Measurements from ENCODE around the gene PRR5L. TPM values are rescaled to one million over a fixed set of nuclear protein-coding genes. Genes with fewer than 3 reads are reported as not detected.

PRR5L gene
- total RNA-seq, 1 donor = 19.5 TPM

- no peaks in the 10 kb centered on the region for H3K9me3 ChIP-seq (ENCODE audit: low read depth, low read length)
- peaks cover 19% of the 10 kb centered on the region for H3K4me1 ChIP-seq (ENCODE audit: insufficient read depth, low read length)
- peaks cover 19% of the 10 kb centered on the region for H3K27me3 ChIP-seq (ENCODE audit: insufficient read depth, low read length)
- no peak overlapping the region for H3K4me3 ChIP-seq (ENCODE audit: low read length)
Measured at GRCh38 chr11:36371181-36371580, 75.1 kb downstream of the PRR5L start.

DNA sequence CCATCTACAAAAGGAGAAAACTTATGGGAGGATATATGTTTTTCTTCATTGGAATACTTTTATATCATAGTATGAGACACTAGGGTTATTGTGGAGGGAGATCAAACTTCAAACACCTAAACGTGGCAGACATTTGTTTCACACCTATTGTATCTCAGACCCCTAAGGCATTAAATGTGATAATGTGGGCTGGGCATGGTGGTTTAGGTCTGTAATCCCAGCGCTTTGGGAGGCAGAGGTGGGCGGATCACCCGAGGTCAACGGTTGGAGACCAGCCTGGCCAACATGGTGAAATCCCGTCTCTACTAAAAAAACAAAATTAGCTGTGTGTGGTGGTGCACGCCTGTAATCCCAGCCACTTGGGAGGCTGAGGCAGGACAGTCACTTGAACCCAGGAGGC is 75.5 kb downstream of the PRR5L start:
- Histone ChIP-seq H3K27me3 (ENCODE audit: insufficient read depth, low read length) (peaks cover 19% of the 10 kb centered on the region), H3K4me3 (ENCODE audit: low read length) (no peak overlapping the region), H3K9me3 (ENCODE audit: low read depth, low read length) (no peaks in the 10 kb centered on the region), H3K4me1 (ENCODE audit: insufficient read depth, low read length) (peaks cover 22% of the 10 kb centered on the region)

DNA sequence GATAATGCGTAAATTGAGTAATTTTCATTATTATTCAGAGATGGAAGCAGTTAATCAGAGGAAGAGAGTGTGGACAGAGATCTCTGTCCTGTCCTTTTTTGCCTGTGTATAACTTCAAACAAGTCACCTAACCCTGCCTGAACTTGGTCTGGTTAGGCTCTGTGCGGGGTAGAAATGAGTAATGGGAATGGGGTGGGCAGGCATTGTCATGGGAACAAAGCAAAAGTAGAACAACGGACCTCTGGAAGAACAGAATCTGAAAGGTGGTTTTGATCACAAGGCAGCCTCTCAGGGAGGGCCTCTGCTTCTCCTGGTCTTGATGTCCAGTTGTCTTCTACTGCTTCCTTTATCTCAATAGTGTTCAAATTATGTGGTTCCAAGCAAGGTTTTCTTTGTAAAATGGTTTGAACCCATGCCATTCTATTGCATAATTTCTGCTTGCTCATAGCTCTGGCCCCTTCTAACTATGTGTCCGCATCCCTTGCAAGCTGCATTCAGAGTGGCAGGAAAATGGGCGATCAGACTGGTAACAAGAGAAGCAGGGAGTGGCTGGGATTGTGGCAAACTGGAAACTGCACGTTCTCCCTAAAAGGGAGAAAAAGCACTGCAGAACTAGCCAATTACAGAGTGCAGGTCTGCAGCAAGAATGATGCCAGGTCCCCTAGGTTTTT is 76.1 kb downstream of the PRR5L start:
- H3K9me3 ChIP-seq (ENCODE audit: low read depth, low read length) = no peaks in the 10 kb centered on the region
- H3K4me3 ChIP-seq (ENCODE audit: low read length) = no peak overlapping the region
- peaks cover 23% of the 10 kb centered on the region for H3K27me3 ChIP-seq (ENCODE audit: insufficient read depth, low read length)
- H3K4me1 ChIP-seq (ENCODE audit: insufficient read depth, low read length) = peaks cover 28% of the 10 kb centered on the region

DNA sequence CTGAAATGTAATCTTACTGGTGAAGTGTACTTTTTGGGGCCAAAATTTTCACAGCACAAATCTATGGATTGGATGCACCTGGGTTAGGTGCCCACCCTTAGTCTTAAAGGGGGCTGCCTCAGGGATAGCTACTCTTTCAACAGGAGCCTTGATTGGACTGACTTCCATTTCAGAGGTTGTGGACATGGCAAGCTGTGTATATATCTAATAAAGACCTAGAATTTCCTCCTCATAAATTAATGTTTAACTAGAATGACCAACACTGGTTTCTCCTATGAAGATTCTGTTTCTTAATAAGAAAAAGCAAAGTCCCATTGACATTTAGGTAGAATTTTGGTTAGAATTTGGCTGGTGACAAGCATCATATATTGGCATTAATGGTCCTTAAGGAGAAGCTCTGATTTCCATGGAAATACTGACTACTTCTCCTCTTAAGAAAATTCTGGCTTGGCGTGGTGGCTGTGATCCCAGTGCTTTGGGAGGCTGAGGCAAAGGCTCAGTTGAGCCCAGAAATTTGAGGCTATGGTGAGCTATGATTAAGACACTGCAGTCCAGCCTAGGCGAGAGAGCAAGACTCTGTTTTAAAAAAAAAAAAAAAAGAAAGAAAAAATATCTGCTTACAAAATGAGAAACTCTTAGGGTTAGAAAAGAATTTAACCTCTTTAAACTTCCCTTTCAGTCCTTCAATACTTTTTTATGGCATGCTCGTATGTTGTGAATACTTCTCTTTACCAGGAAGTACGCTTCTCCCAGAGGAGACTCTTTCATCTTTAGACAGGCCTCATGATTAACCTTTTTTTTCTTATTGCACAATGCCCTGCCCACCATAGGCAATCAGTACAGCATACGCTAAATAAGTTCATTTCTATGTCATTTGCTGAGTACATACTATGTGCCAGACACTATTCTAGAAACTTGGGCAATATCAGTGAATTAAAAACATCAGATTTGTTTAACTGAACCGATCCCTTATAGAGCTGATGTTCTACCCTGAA is 77.2 kb downstream of the PRR5L start:
- Histone ChIP-seq H3K4me1 (ENCODE audit: insufficient read depth, low read length) (peaks cover 39% of the 10 kb centered on the region), H3K4me3 (ENCODE audit: low read length) (no peak overlapping the region), H3K27me3 (ENCODE audit: insufficient read depth, low read length) (peaks cover 23% of the 10 kb centered on the region), H3K9me3 (ENCODE audit: low read depth, low read length) (no peaks in the 10 kb centered on the region)

GRCh38 chr11:36374726-36375125 is 78.6 kb downstream of the PRR5L start:
- no peaks in the 10 kb centered on the region for H3K9me3 ChIP-seq (ENCODE audit: low read depth, low read length)
- H3K4me1 ChIP-seq (ENCODE audit: insufficient read depth, low read length) = peaks cover 41% of the 10 kb centered on the region
- H3K4me3 ChIP-seq (ENCODE audit: low read length) = no peak overlapping the region
- H3K27me3 ChIP-seq (ENCODE audit: insufficient read depth, low read length) = peaks cover 23% of the 10 kb centered on the region

DNA sequence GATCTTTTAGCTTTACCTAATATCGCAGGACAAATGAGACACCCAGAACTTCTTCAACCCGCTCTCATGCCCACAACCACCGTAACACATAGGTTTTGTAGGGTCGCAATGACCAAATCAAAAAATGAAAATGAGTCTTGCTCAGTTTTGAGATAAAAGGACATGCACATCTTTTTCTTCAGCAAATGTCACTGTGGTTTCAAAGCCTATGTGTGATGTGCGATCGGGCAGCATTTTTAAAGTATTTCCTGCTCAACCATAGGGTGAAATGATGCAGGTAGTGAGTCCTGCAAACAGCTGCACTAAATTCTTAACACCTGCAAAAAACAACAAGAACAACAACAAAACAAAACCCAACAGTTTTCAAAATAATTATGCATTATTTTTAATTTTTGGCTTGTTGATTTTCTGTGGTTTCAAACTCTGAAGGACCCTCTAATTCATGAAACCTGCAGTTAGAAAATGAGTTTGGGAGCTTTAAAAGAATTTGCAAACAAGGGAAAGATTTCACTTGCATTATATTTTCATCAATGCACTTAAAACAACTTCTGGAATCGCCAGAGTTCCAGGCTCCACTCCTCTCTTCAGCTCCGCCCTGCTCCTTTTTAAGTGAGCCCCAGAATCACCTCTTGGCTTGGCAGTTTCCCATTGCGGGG is 79.4 kb downstream of the PRR5L start:
- Histone ChIP-seq H3K27me3 (ENCODE audit: insufficient read depth, low read length) (peaks cover 23% of the 10 kb centered on the region), H3K4me1 (ENCODE audit: insufficient read depth, low read length) (peaks cover 49% of the 10 kb centered on the region), H3K4me3 (ENCODE audit: low read length) (peak overlapping the region; percentile 63), H3K9me3 (ENCODE audit: low read depth, low read length) (no peaks in the 10 kb centered on the region)

GRCh38 chr11:36376009-36376887 is 80.2 kb downstream of the PRR5L start:
- peaks cover 56% of the 10 kb centered on the region for H3K4me1 ChIP-seq (ENCODE audit: insufficient read depth, low read length)
- peak overlapping the region; percentile 63 for H3K4me3 ChIP-seq (ENCODE audit: low read length)

DNA sequence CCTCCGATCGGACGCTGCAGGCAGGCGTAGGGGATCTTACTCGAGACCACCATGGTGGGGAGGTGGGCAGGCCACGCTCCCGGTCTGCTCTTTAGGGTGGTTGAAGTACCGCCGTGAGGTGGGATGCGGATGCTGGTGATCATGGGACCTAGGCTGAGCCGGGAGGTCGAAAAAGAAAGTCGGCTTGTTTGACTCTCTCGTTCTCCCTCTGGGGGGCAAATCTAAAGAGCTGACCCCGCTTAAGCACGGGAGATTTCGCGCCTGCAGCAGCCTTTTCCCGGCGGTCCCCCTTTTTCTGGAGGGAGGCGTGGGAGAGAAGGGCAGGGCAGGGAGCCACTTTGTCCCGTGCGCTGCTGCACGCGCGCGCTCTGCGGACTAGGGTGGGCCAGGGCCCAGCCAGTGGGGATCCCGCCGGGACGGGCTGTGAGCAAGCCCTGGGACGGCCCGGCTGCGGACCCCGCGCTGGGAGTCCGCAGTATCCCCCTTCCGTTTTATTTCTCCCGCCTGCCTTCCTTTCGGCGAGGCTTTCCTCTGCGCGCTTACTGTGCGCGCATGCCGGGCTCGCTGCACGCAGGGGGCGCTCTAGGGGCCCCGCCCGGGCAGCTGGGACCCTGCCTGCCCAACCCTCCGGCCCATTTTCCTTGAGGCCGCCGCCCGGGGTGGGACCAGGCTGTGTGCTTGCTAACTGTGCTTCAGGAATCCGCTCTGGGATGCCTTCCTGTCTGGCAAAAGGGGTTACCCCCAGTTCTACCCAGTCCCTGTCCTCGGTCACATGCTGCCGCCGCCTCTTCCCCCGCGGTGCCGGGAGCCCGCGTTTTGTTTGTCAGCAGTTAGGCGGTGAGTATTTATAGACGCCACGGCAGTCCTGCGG is 81.0 kb downstream of the PRR5L start:
- Histone ChIP-seq H3K9me3 (ENCODE audit: low read depth, low read length) (no peaks in the 10 kb centered on the region), H3K27me3 (ENCODE audit: insufficient read depth, low read length) (peaks cover 23% of the 10 kb centered on the region), H3K4me3 (ENCODE audit: low read length) (peak overlapping the region; percentile 63), H3K4me1 (ENCODE audit: insufficient read depth, low read length) (peaks cover 56% of the 10 kb centered on the region)

More at GRCh38 chr11:36376009-36376887, 80.2 kb downstream of the PRR5L start:
- H3K9me3 ChIP-seq (ENCODE audit: low read depth, low read length) = no peaks in the 10 kb centered on the region
- H3K27me3 ChIP-seq (ENCODE audit: insufficient read depth, low read length) = peaks cover 23% of the 10 kb centered on the region

GRCh38 chr11:36377759-36378564 is 81.9 kb downstream of the PRR5L start:
- H3K4me1 ChIP-seq (ENCODE audit: insufficient read depth, low read length) = peaks cover 56% of the 10 kb centered on the region
- peak overlapping the region; percentile 63 for H3K4me3 ChIP-seq (ENCODE audit: low read length)
- peaks cover 23% of the 10 kb centered on the region for H3K27me3 ChIP-seq (ENCODE audit: insufficient read depth, low read length)
- no peaks in the 10 kb centered on the region for H3K9me3 ChIP-seq (ENCODE audit: low read depth, low read length)

DNA sequence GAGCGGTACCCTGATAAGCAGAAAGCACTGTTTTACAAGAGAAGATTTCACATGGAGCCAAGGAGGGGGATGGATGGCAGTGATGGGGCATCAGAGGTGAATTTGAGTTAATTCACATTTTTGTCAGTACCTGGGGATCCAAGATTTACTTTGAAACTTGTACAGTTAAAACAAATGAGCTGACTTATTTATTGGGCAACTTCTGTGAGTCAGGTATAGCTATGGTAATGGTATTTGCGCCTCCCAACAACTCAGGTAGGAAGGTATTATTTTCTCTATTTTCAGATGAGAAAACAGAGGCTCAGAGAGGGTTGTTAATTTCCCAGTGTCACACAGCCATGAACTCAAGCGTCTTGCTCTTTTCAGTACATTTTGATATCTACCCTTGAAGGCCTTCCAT is 83.6 kb downstream of the PRR5L start:
- no peaks in the 10 kb centered on the region for H3K9me3 ChIP-seq (ENCODE audit: low read depth, low read length)
- no peak overlapping the region for H3K4me3 ChIP-seq (ENCODE audit: low read length)
- H3K27me3 ChIP-seq (ENCODE audit: insufficient read depth, low read length) = peaks cover 18% of the 10 kb centered on the region
- H3K4me1 ChIP-seq (ENCODE audit: insufficient read depth, low read length) = peaks cover 52% of the 10 kb centered on the region

DNA sequence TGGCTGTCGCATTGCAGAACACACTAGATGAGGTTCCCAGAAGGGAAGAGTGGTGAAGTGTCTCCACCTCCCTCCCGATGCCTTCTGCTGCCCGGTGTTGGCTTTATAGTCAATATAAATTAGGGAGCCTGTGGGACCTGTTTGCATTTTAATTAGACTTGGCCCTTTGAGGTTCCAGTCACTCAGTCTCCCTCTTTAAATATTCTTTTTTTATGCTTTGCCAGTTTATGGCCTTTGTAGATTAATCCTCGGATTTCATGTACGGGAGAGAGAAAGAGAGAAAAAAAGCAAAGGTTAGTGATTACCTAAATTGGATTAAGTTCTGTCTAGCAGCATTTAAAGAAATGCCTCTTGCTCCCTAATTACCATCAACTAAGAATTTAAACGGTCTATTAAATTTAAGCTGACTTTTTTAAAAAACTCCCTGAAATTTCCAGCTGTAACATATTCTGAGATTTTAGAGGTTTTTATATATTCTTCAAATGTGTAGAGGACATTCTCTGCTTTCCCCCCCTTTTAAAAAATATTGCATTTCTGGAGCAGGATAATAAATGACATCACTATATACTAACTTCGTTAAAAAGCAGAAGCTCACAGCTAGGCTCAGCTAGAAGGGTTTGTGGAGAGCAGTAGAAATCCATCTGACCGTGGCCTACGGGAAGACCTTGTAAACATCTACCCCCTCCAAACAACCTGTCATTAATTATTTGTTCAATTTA is 84.4 kb downstream of the PRR5L start:
- peaks cover 10% of the 10 kb centered on the region for H3K27me3 ChIP-seq (ENCODE audit: insufficient read depth, low read length)
- H3K4me1 ChIP-seq (ENCODE audit: insufficient read depth, low read length) = peaks cover 50% of the 10 kb centered on the region
- no peak overlapping the region for H3K4me3 ChIP-seq (ENCODE audit: low read length)
- H3K9me3 ChIP-seq (ENCODE audit: low read depth, low read length) = no peaks in the 10 kb centered on the region

- peaks cover 51% of the 10 kb centered on the region for H3K4me1 ChIP-seq (ENCODE audit: insufficient read depth, low read length)
Measured at GRCh38 chr11:36381015-36381360, 84.9 kb downstream of the PRR5L start.

More at GRCh38 chr11:36381015-36381360, 84.9 kb downstream of the PRR5L start:
- Histone ChIP-seq H3K27me3 (ENCODE audit: insufficient read depth, low read length) (peaks cover 5% of the 10 kb centered on the region), H3K4me3 (ENCODE audit: low read length) (no peak overlapping the region), H3K9me3 (ENCODE audit: low read depth, low read length) (no peaks in the 10 kb centered on the region)

Measured in mononuclear cell (primary cell).